H1 (cell line): ENCODE measurements around the gene TKFC. TPM values are rescaled to one million over a fixed set of nuclear protein-coding genes. Genes with fewer than 3 reads are reported as not detected.

Experiments
- CTCF ChIA-PET: fragments of 300-600 bp; sonication (Branson Sonifier 250); formaldehyde crosslinking; loops from one replicate; lab custom pipeline; 2021; ENCODE audit not compliant: partially characterized antibody; lab: Charles Lee
- POLR2A ChIA-PET: fragments of 300-600 bp; sonication (Branson Sonifier 250); formaldehyde crosslinking; loops from one replicate; lab custom pipeline; 2021; ENCODE audit warnings: inconsistent platforms; ENCODE audit not compliant: partially characterized antibody; lab: Charles Lee
- DNase-seq, 2 experiments: peaks; one replicate each; pipeline versions ENCODE4 v3.0.0 to v3.0.0-alpha.2; 2010 to 2022; ENCODE audit warnings: low spot score in 2 of 2, low read depth in 1 of 2, mixed read lengths in 1 of 2
- FAIRE-seq: peaks from 2 replicates; lab custom pipeline; 2011; peaks lifted over from hg19 to GRCh38; lab: Jason Lieb, UNC
- H2AFZ ChIP-seq: 2 replicates; pipeline ENCODE4 v1.8.1; 2012; ENCODE audit warnings: low read length, inconsistent platforms
- H2AK5ac ChIP-seq: 2 replicates; pipeline ENCODE4 v1.6.1; 2013; ENCODE audit warnings: low read depth, low read length
- H2BK120ac ChIP-seq: replicated peaks from 2 replicates; pipeline ENCODE3; 2013; ENCODE audit warnings: low read depth, low read length, inconsistent platforms
- H2BK12ac ChIP-seq: 2 replicates; pipeline ENCODE4 v1.6.1; 2013; ENCODE audit warnings: low read depth, low read length
- H2BK15ac ChIP-seq: 2 replicates; pipeline ENCODE4 v1.6.1; 2013; ENCODE audit warnings: low read length
- H2BK20ac ChIP-seq: 2 replicates; pipeline ENCODE4 v1.6.1; 2013; ENCODE audit warnings: low read length
- H2BK5ac ChIP-seq: 2 replicates; pipeline ENCODE4 v1.6.1; 2013; ENCODE audit warnings: low read depth, low read length
- H3K14ac ChIP-seq: 2 replicates; pipeline ENCODE4 v1.6.1; 2013; ENCODE audit warnings: inconsistent platforms; ENCODE audit not compliant: insufficient read length
- H3K18ac ChIP-seq: 2 replicates; pipeline ENCODE4 v1.6.1; 2013; ENCODE audit warnings: low read length; ENCODE audit errors: extremely low read depth
- H3K23ac ChIP-seq: 2 replicates; pipeline ENCODE4 v1.6.1; 2013; ENCODE audit warnings: inconsistent platforms; ENCODE audit not compliant: insufficient read length
- H3K23me2 ChIP-seq: 2 replicates; pipeline ENCODE4 v1.6.1; 2013; ENCODE audit warnings: low read depth, low read length
- H3K27ac ChIP-seq: 2 replicates; pipeline ENCODE4 v1.6.1; 2011; ENCODE audit warnings: low read depth, low read length, inconsistent platforms
- H3K27me3 ChIP-seq, 4 experiments: replicated peaks in 1 of 4; 1 replicate in 1 of 4; 2 replicates in 3 of 4; pipeline versions ENCODE4 v1.6.1 to v1.8.1; 2011 to 2013; ENCODE audit warnings: low read length in 3 of 4, mild to moderate bottlenecking in 3 of 4, inconsistent platforms in 2 of 4, mixed read lengths in 2 of 4, moderate library complexity in 1 of 4; ENCODE audit not compliant: control insufficient read depth in 3 of 4, insufficient read depth in 3 of 4; ENCODE audit errors: extremely low read depth in 1 of 4
- H3K36me3 ChIP-seq, 4 experiments: 2 replicates each; pipeline versions ENCODE4 v1.6.1 to v1.8.1; 2011 to 2013; ENCODE audit warnings: mild to moderate bottlenecking in 4 of 4, low read length in 3 of 4, moderate library complexity in 2 of 4, control low read depth in 1 of 4, inconsistent platforms in 1 of 4; ENCODE audit not compliant: insufficient read depth in 4 of 4, control insufficient read depth in 2 of 4
- H3K4ac ChIP-seq: replicated peaks from 2 replicates; pipeline ENCODE3; 2013; ENCODE audit warnings: low read length, low read depth, mixed read lengths, inconsistent platforms; ENCODE audit not compliant: insufficient read length
- H3K4me1 ChIP-seq, 4 experiments: replicated peaks in 1 of 4; 1 replicate in 1 of 4; 2 replicates in 3 of 4; pipeline versions ENCODE4 v1.6.1 to v1.8.1; 2011 to 2013; ENCODE audit warnings: low read length in 3 of 4, inconsistent platforms in 2 of 4, mixed read lengths in 1 of 4; ENCODE audit not compliant: insufficient read depth in 4 of 4, control insufficient read depth in 3 of 4
- H3K4me2 ChIP-seq, 2 experiments: 2 replicates each; pipeline versions ENCODE4 v1.6.1 to v1.8.1; 2011 to 2013; ENCODE audit warnings: low read depth in 2 of 2, low read length in 2 of 2, control low read depth in 1 of 2, inconsistent platforms in 1 of 2, mild to moderate bottlenecking in 1 of 2; ENCODE audit not compliant: insufficient read depth in 1 of 2
- H3K4me3 ChIP-seq, 4 experiments: fragments of 200-600, 300-600 bp in 1 of 4; sonication (generic), shearing (Covaris generic), sonication (Bioruptor Twin) in 1 of 4; 2 replicates each; pipeline versions ENCODE4 v1.5.1 to v1.8.1; 2011 to 2016; ENCODE audit warnings: low read length in 4 of 4, low read depth in 3 of 4, control low read depth in 2 of 4, inconsistent platforms in 2 of 4, mild to moderate bottlenecking in 2 of 4, mixed read lengths in 1 of 4, moderate library complexity in 1 of 4; ENCODE audit not compliant: insufficient read depth in 2 of 4; ENCODE audit errors: extremely low read depth in 1 of 4
- H3K56ac ChIP-seq: replicated peaks from 2 replicates; pipeline ENCODE3; 2013; ENCODE audit warnings: low read depth, mild to moderate bottlenecking, mixed read lengths, low read length, inconsistent platforms; ENCODE audit not compliant: insufficient read length
- H3K79me1 ChIP-seq: 2 replicates; pipeline ENCODE4 v1.6.1; 2013; ENCODE audit warnings: low read depth, low read length, control low read depth
- H3K79me2 ChIP-seq, 2 experiments: 2 replicates each; pipeline versions ENCODE4 v1.6.1 to v1.8.1; 2012 to 2013; ENCODE audit warnings: low read length in 2 of 2, mild to moderate bottlenecking in 2 of 2, inconsistent platforms in 1 of 2; ENCODE audit not compliant: insufficient read depth in 2 of 2, control insufficient read depth in 1 of 2
- H3K9ac ChIP-seq, 4 experiments: replicated peaks in 1 of 4; 1 replicate in 1 of 4; 2 replicates in 3 of 4; pipeline versions ENCODE4 v1.6.1 to v1.8.1; 2011 to 2013; ENCODE audit warnings: low read depth in 3 of 4, low read length in 3 of 4, control low read depth in 2 of 4, mild to moderate bottlenecking in 2 of 4, moderate library complexity in 2 of 4, inconsistent platforms in 1 of 4; ENCODE audit errors: extremely low read depth in 1 of 4
- H3K9me3 ChIP-seq, 2 experiments: 2 replicates each; pipeline versions ENCODE4 v1.6.1 to v1.8.1; 2012 to 2013; ENCODE audit warnings: mild to moderate bottlenecking in 2 of 2, moderate library complexity in 2 of 2, control low read depth in 1 of 2, inconsistent platforms in 1 of 2, low read depth in 1 of 2, low read length in 1 of 2, mixed read lengths in 1 of 2; ENCODE audit not compliant: insufficient read depth in 2 of 2
- H4K20me1 ChIP-seq, 2 experiments: replicated peaks in 1 of 2; 2 replicates each; pipeline versions ENCODE3 to v1.8.1; 2011 to 2013; ENCODE audit warnings: inconsistent platforms in 2 of 2, low read length in 2 of 2, mild to moderate bottlenecking in 1 of 2; ENCODE audit not compliant: insufficient read depth in 2 of 2, control insufficient read depth in 1 of 2
- H4K5ac ChIP-seq: 2 replicates; pipeline ENCODE4 v1.6.1; 2013; ENCODE audit warnings: low read length, low read depth, mixed read lengths, inconsistent platforms; ENCODE audit not compliant: insufficient read length
- H4K8ac ChIP-seq: 2 replicates; pipeline ENCODE4 v1.8.0; 2013; ENCODE audit warnings: mild to moderate bottlenecking, moderate library complexity, low read length, inconsistent platforms; ENCODE audit not compliant: insufficient read depth; ENCODE audit errors: extremely low read depth
- H4K91ac ChIP-seq: replicated peaks from 2 replicates; pipeline ENCODE3; 2013; ENCODE audit warnings: low read length, mixed read lengths, inconsistent platforms; ENCODE audit not compliant: insufficient read length
- CHD1 ChIP-seq: IDR thresholded peaks from 2 replicates; pipeline ENCODE4 v1.6.1; 2012; ENCODE audit warnings: low read depth, low read length, improper control_type of control experiment
- HDAC2 ChIP-seq, 2 experiments: fragments of 300-600 bp in 1 of 2; sonication (generic) in 1 of 2; IDR thresholded peaks; 2 replicates each; pipeline ENCODE4 v1.6.1; 2011 to 2012; ENCODE audit warnings: low read depth in 2 of 2, low read length in 2 of 2, mild to moderate bottlenecking in 2 of 2, moderate library complexity in 2 of 2, borderline replicate concordance in 1 of 2, inconsistent platforms in 1 of 2
- SIN3A ChIP-seq, 2 experiments: IDR thresholded peaks in 1 of 2; conservative IDR thresholded peaks in 1 of 2; 2 replicates each; pipeline ENCODE4 v1.6.1; 2011 to 2012; ENCODE audit warnings: low read length in 2 of 2, improper control_type of control experiment in 1 of 2, low read depth in 1 of 2, mild to moderate bottlenecking in 1 of 2
- WGBS, 2 experiments: shearing (Covaris generic) in 1 of 2; methylation state at CpG; one replicate each; pipeline versions ENCODE4 v1.1.6 to v1.1.7; 2013 to 2015; ENCODE audit warnings: low lambda C conversion rate in 2 of 2, mixed read lengths in 2 of 2, inconsistent platforms in 1 of 2, low coverage in 1 of 2, missing lambda C conversion rate in 1 of 2; ENCODE audit not compliant: insufficient replicate concordance in 2 of 2, insufficient coverage in 1 of 2, insufficient read length in 1 of 2; ENCODE audit errors: extremely low coverage in 1 of 2, missing lambda C conversion rate in 1 of 2; 5-methylcytosine and 5-hydroxymethylcytosine counted together
- polyA plus RNA-seq, 7 experiments: library from polyadenylated mRNA; depleted of rRNA in 3 of 7; stranded (reverse) in 5 of 7; unstranded in 2 of 7; fragments of >200 nt in 5 of 7; fragments of 200-250 nt in 2 of 7; gene quantifications; 1 replicate in 5 of 7; 2 replicates in 1 of 7; 4 replicates in 1 of 7; pipeline versions ENCODE4 v1.2.1 to v1.2.3, GENCODE V29; 2011 to 2013; ENCODE audit warnings: missing spikeins in 2 of 7, mixed read lengths in 2 of 7
- total RNA-seq: library from RNA; stranded (reverse); fragmentation: NEBNext Ultra II Directional; extraction: Animal tissue kit (Norgen Biotek cat#: 25700); gene quantifications from 2 replicates; pipeline ENCODE4 v1.2.1, GENCODE V29; 2021

The TKFC gene
- total and polyA plus RNA-seq, 2 of the 8 experiments (the other 6 are each of a cell fraction or from before 2014, with no cell fraction given): 53.5 to 55.0 TPM

DNA sequence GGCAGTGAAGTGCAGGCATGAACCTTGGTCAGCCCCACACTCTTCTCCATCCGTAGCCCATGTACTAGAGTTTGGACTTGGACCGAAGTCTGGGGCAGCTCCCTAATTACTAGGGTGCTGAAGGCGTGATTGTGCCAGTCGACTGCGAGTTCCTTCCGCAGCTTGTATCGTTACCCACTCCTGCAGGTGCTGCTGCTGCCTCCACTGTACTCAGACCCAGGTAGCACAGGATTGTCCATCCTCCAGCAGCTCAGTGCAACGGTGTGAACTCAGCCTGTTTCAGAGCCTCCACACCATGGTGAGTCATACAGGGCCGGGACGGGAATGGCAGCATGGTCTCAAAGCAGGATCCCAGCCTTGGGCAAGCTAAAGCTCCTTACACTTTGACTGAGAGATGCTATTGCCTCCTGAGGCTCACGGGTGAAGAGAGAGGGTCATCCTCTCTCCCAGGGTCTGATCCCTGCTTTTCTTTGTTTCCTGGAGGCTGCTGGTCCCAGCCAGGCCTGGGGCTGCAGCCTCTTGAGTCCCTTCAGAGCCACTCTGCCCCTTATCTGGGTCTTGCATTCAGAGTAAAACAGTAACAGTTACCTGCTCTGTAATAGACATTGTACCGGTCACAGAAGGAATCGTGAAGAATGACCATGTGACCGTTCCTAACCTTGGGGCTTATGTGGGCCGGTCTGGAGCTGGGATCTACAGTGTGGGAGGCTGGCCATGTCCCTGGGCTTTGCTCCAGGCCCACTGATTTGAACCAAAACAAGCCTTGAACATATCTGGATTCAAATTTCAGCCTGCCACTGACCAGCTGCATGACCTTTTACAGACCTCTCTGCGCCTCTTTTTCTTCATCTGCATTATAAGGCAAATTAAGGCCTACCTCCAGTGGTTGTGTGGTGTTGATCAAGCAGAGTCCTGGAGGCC, 1.7 kb downstream of the TKFC start:
- Histone ChIP-seq H2AK5ac (peak overlapping the region; percentile 89), H3K9me3 (no peaks in the 10 kb centered on the region), H3K18ac (no peak overlapping the region), H3K56ac (no peak overlapping the region), H3K27ac (0 out of 2 replicates have a peak overlapping the region, but pooled peaks have one; percentile 6), H3K79me1 (peaks cover 6% of the 10 kb centered on the region; the same call in 1 of the 2 replicates), H3K36me3 (peaks cover 3 to 11% (median 5%) of the 10 kb centered on the region in 4 experiments; a peak in 5 of 8 replicates)
- TF ChIP-seq HDAC2 (IDR thresholded peaks at IDR 0.05; ENCODE audit: borderline replicate concordance in 1 of 2, low read depth in 2 of 2, low read length in 2 of 2): no peak
- TF ChIP-seq SIN3A (conservative IDR thresholded peaks at IDR 0.05 in 1 of 2, IDR thresholded peaks at IDR 0.05 in 1 of 2; ENCODE audit: low read depth in 1 of 2, low read length in 2 of 2): no peak
- no peak for TF ChIP-seq CHD1
- TF ChIP-seq, all 59 proteins: peak for 0
- no peaks in the 10 kb centered on the region for H3K27me3 ChIP-seq
- H3K4me3 ChIP-seq: no peak overlapping the region
- H4K8ac ChIP-seq: no peak overlapping the region
- H3K23ac ChIP-seq: no peak overlapping the region
- no peak overlapping the region for H2BK20ac ChIP-seq
- H4K91ac ChIP-seq: peak overlapping the region; percentile 56
- H3K14ac ChIP-seq: no peak overlapping the region
- peak overlapping the region; percentile 23 to 80; a peak in 1 of 4 replicates for H3K4me2 ChIP-seq
- FAIRE-seq (no peak), DNase-seq (no peak)
- WGBS, 2 experiments: 87% methylated on average over 16 of the region's 16 CpGs; no CpG with 5 or more reads in 1 of the 2 experiments
- peak overlapping the region in 3 of 4 experiments; percentile 8 to 50 (median 20); a peak in 4 of 7 replicates for H3K9ac ChIP-seq
- peak overlapping the region; percentile 66; the same call in 1 of the 2 replicates for H2BK15ac ChIP-seq
- peaks cover 9% of the 10 kb centered on the region; the same call in 1 of the 2 replicates for H3K23me2 ChIP-seq
- POLR2A ChIA-PET: interaction anchor here (0.6 to 39.7 kb wide), 12 partner anchors 7 to 179 kb away, joined by 3 to 1106 read pairs (median 6); partner anchors contain the start of genes CPSF7, CYB561A3, SDHAF2 and TMEM138
- H2AFZ ChIP-seq: no peak overlapping the region
- peak overlapping the region; percentile 75 for H2BK12ac ChIP-seq
- H2BK120ac ChIP-seq: no peak overlapping the region
- peaks cover 0 to 5% of the 10 kb centered on the region in 2 experiments for H4K20me1 ChIP-seq
- peak overlapping the region; percentile 92 for H3K4ac ChIP-seq
- 0 out of 2 replicates have a peak overlapping the region, but pooled peaks have one; percentile 46 for H2BK5ac ChIP-seq
- CTCF ChIA-PET: interaction anchor here (0.9 to 10.1 kb wide), 11 partner anchors 13 to 304 kb away, joined by 3 to 290 read pairs (median 9); partner anchors contain the start of genes CYB561A3, TMEM138 and TMEM216
- H4K5ac ChIP-seq: no peak overlapping the region
- peaks cover 5 to 14% (median 9%) of the 10 kb centered on the region in 4 experiments for H3K4me1 ChIP-seq
- peaks cover 18 to 36% of the 10 kb centered on the region in 2 experiments for H3K79me2 ChIP-seq
